Measurements from ENCODE around the gene CBARP.

- TF ChIP-seq, protein P1, sequence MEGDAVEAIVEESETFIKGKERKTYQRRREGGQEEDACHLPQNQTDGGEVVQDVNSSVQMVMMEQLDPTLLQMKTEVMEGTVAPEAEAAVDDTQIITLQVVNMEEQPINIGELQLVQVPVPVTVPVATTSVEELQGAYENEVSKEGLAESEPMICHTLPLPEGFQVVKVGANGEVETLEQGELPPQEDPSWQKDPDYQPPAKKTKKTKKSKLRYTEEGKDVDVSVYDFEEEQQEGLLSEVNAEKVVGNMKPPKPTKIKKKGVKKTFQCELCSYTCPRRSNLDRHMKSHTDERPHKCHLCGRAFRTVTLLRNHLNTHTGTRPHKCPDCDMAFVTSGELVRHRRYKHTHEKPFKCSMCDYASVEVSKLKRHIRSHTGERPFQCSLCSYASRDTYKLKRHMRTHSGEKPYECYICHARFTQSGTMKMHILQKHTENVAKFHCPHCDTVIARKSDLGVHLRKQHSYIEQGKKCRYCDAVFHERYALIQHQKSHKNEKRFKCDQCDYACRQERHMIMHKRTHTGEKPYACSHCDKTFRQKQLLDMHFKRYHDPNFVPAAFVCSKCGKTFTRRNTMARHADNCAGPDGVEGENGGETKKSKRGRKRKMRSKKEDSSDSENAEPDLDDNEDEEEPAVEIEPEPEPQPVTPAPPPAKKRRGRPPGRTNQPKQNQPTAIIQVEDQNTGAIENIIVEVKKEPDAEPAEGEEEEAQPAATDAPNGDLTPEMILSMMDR (conservative IDR thresholded peaks at IDR 0.05; ENCODE audit: low read length), result no peak
- no peak for TF ChIP-seq EZH2phosphoT487 (IDR thresholded peaks at IDR 0.05; ENCODE audit: borderline replicate concordance, low read depth, low read length)
Measured at GRCh38 chr19:1267477-1268225, 29.8 kb upstream of the CBARP start.

Data from OCI-LY7 (cell line).